Inflammatory macrophage treated with lipopolysaccharide for 1 hour (primary cell): ENCODE data around the gene CDH13.

Source experiments
- DNase-seq, 2 donors: peaks; one replicate each; pipeline ENCODE4 v3.0.0-alpha.2; 2020 to 2022

Gene CDH13

GRCh38 chr16:82965808-82966207 lies 339.0 kb downstream of the CDH13 start:
- DNase-seq = no peak

DNA sequence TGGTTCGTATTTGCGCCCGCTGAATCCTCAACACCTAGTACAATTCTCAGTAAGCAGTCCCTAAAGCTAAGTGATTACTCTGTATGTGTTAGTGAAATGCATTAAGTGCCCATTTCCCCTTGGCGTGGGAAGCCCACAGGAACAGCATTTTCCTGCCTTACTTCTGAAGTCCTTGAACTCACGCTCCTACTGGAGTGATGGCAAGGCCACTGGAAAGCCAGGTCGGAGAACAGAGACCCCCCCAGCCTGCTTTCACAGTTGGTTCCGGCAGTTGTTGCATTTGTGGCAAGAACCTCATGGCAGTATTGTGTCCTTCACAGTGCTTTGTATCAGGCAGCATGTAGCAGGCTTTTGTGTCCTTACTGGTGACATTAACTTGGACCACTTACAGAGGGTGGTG lies 340.7 kb downstream of the CDH13 start:
- DNase-seq = no peak

DNA sequence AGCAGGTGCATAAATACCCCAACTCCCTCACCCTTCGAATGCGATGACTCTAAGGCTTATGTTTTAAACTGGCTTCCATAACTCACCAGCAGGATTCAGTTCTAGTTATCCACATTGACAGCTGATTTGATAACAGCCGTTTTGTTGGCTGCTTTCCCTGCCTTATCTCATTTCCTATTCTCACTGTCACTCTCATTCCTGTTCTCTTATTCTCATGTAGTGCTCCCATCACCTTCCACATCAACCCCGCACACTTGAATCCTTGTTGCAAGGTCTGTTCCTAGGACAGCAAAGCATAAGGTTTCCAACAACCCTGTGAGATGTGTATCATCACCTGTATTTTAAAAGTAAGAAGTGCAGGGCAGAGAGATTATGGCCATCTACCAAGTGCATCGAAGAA lies 344.4 kb downstream of the CDH13 start:
- DNase-seq = no peak

DNA sequence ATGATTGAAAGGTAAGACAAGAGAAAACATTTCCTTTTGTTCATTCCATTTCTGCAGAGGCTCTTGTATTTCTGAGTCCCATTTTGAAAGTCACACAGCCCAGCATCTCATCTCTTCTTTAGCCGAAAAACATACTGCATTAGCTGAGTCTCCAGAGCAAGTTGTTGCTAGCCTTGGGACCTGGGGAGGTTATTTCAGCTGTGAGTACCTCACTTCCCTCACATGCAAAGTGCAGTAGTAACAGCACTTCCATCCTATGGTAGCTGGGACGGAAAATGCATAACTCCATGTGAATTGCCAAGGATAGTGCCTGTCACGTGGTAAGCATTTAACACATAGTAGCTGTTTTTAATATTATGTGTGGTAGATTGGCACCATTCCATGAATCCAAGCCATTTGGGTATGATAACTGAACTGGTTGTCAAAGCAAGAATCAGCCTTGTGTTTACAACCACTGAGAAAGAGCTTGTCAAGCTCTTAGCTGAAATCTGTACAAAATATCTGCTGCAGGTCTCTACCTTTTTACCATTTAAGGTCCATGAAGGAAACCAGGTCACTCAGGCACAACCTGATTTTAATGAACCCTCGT lies 345.7 kb downstream of the CDH13 start:
- DNase-seq = no peak

DNA sequence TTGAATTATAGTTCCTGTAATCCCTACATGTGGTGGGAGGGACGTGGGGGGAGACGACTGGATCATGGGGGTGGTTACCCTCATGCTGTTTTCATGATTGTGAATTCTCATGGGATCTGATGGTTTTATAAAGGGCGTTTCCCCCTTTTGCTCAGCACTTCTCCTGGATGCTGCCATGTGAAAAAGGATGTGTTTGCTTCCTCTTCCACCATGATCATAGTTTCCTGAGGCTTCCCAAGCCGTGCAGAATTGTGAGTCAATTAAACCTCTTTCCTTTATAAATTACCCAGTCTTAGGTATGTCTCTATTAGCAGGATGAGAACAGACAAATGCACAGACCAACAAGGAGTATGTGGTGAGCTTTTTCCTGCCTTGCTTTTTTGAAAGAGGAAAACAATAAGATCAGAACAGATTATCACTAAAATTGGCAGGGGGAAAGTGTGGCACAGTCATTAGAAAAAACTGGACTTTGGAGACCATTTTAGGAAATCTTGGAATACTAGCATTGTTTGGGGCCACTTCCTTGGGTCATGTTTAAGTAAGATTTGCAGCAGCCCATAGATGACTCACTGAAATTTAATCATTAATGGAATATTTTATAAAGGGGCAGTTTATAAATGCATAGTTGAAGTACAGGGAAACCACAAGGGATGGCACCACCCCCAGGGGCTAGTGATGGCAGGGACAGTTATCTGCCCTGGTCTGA lies 352.8 kb downstream of the CDH13 start:
- DNase-seq = no peak

DNA sequence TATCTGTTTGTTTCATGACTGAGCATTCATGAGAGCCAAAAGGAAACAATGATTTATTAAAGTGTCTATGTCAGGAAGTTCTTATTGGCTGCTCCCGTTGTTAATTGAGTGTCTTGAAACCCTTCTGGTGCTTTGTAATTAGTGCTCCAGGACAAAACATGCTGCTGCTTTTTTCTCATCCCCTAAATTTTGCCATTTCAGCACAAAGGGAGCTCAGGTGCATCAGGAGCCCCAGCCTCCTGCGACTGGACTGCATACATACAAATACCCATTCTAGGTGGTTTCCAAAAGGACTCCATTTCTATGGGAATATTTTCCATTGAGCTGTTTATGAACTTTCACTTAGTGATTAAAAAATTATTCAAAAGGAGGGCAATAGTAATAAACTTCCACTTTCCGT lies 354.0 kb downstream of the CDH13 start:
- DNase-seq = no peak

DNA sequence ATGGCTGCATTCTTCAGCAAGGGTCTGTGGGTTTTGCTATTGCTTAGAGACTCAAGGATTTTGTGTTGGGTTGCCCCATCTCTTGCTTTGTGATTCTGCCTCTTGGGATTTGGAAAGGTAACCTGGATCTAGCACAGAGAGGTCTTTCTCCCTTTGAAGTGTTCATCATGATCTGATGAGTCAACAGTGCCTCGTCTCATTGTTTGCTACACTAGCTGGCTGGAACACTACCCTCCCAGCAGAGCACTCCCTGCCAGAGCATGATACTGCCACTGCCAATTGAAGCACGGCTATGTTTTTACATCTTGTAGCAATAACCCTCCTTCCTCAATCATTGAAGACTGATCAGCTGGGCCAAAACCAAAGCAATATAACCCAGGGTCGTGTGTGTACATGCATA lies 361.0 kb downstream of the CDH13 start:
- no peak for DNase-seq

- no peak for DNase-seq
These were observed 363.4 kb downstream of the CDH13 start for GRCh38 chr16:82990155-82990554.

DNA sequence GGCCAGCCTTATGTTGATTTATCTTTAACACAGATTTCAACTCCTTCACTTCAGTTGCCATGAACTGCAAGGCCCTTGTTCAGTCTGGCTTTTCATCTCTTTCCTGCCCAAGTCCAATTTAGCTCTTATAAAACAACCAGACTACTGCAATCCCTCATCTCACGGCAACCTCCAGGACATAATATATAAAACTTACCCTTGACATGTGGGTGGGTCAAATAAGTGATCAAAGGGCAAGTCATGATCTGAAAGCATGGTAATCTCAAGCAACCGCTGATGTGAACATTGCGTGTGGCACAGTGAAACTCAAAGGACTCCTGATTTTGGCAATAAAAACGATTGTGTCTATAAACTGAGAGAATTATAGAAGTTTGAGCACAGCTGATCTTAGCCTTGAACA lies 364.6 kb downstream of the CDH13 start:
- DNase-seq = no peak

GRCh38 chr16:82991966-82992675 lies 365.4 kb downstream of the CDH13 start:
- DNase-seq = peak in 1 of 2 donors; percentile 2

DNA sequence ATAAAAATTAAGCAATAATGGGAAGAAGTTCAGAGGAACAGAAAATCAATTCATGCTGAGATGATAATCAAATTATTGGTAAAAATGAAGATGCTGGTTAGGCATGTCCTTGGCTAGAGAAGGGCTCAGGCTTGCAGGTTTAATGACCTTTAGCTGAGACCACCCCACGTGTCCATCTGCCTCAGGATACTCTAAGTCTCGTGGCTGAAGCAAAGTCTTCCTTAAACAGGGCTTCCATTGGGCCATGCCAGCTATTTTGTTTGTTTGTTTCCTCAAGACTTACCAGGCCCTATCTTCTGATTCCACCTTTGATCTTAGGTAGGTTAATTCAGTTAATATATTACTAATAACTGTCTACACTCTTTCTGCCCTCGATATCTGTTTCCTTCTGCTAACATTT lies 366.0 kb downstream of the CDH13 start:
- DNase-seq = no peak

DNA sequence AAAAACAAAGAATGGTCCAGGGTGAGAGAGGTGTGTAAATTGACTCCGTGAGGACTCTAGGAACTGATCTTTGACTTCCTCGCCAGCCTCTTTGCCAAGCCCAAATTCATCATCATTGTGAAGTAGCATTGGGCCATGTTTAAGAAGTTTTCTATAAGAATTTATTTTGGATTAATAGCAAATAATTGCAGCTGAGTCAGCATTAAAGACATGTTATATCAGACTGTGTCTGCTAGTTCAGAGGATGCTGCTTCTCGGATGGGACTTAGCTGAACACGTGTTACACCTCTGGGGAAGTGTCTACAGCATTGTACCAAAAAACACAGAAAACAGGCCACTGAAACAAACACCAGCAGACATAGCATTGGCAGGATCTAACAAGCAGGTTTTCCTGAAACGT lies 366.6 kb downstream of the CDH13 start:
- no peak for DNase-seq

GRCh38 chr16:82993926-82994325 lies 367.2 kb downstream of the CDH13 start:
- DNase-seq = no peak

GRCh38 chr16:82995286-82995923 lies 368.6 kb downstream of the CDH13 start:
- no peak for DNase-seq

- no peak for DNase-seq
These were observed 369.2 kb downstream of the CDH13 start for GRCh38 chr16:82995924-82996441.

- DNase-seq = no peak
These were observed 370.0 kb downstream of the CDH13 start for GRCh38 chr16:82996814-82997213.

DNA sequence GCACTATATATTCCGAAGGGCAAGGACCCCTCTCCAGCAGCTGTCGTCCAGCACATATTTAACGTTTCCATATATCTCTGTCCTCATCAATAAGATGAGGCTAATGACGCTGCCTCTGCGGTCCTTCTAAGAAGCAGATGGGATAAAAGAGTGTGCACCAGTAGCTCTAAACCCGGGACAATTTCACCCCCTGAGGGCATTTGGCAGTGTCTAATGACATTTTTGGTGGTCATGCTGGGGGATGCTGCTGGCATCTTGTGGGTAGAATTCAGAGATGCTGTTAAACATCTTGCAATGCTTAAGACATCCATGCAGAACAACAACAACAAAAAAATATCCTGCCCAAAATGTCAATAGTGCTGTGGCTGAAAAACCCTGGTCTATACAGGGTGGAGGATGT lies 372.9 kb downstream of the CDH13 start:
- no peak for DNase-seq

- DNase-seq = no peak
These were observed 375.9 kb downstream of the CDH13 start for GRCh38 chr16:83002351-83003334.

GRCh38 chr16:83004868-83005652 lies 378.3 kb downstream of the CDH13 start:
- DNase-seq = no peak

DNA sequence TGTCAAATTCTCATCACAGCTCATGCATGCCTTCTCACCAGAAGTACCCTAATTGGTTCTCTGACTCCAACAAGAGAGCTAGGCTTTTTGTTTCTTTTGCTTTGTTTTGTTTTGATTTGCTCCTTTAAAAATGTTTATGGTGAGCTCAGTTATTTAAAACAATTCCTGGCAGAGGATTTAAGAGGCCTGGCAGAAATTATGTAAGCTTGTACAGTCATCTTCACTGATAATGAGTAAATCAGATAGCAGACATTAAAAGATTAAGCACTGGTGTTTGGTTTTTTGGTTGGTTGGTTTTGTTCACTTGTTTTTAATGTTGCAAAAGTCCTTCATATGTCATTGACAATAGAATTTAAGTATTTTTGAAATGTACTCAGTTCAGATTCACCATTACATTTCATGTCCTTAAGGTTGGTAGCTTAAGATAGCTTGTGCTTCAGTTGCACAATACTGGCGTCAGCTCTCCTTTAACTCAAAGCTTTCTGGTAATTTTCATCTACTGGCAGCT lies 378.9 kb downstream of the CDH13 start:
- no peak for DNase-seq
